WERI-Rb-1 (cell line): ENCODE measurements around the gene IGF1R.
"Not testable (repeated sequence)": the region's sequence is repeated elsewhere in the genome, so short reads cannot be mapped to it uniquely, and the experiment has no call there.

ENCODE experiments used
- DNase-seq: peaks from one replicate; pipeline ENCODE4 v3.0.0-alpha.2; 2020
- H3K27ac ChIP-seq: fragments of 250-450 bp; sonication (Bioruptor Pico); 2 replicates; pipeline ENCODE4 v1.5.1; 2020; ENCODE audit warnings: mild to moderate bottlenecking, moderate library complexity
- H3K27me3 ChIP-seq: fragments of 250-450 bp; sonication (Bioruptor Pico); 2 replicates; pipeline ENCODE4 v1.5.1; 2021; ENCODE audit warnings: mild to moderate bottlenecking, low read depth, moderate library complexity; ENCODE audit not compliant: insufficient read depth, severe bottlenecking
- H3K36me3 ChIP-seq: fragments of 250-450 bp; sonication (Bioruptor Pico); 2 replicates; pipeline ENCODE4 v1.5.1; 2020; ENCODE audit warnings: mild to moderate bottlenecking, moderate library complexity
- H3K4me3 ChIP-seq: 2 replicates; pipeline ENCODE4 v1.5.1; 2011; ENCODE audit warnings: low read depth, mild to moderate bottlenecking, control low read depth, low read length
- H3K9me3 ChIP-seq: fragments of 250-450 bp; sonication (Bioruptor Pico); 2 replicates; pipeline ENCODE4 v1.5.1; 2021; ENCODE audit warnings: mild to moderate bottlenecking, moderate library complexity; ENCODE audit not compliant: severe bottlenecking
- TF ChIP-seq, protein P1 (sequence below): IDR thresholded peaks from 2 replicates; pipeline ENCODE4 v1.5.1; 2011; ENCODE audit warnings: low read depth, mild to moderate bottlenecking, control low read depth, inconsistent platforms, low read length

IGF1R gene

GRCh38 chr15:98611808-98612207 is 36.5 kb upstream of the IGF1R start:
- no peak overlapping the region for H3K27ac ChIP-seq
- no peak overlapping the region for H3K4me3 ChIP-seq
- no peak for DNase-seq
- no peaks in the 10 kb centered on the region for H3K9me3 ChIP-seq
- H3K36me3 ChIP-seq = no peaks in the 10 kb centered on the region
- H3K27me3 ChIP-seq = peaks cover 82% of the 10 kb centered on the region
- TF ChIP-seq, protein P1, sequence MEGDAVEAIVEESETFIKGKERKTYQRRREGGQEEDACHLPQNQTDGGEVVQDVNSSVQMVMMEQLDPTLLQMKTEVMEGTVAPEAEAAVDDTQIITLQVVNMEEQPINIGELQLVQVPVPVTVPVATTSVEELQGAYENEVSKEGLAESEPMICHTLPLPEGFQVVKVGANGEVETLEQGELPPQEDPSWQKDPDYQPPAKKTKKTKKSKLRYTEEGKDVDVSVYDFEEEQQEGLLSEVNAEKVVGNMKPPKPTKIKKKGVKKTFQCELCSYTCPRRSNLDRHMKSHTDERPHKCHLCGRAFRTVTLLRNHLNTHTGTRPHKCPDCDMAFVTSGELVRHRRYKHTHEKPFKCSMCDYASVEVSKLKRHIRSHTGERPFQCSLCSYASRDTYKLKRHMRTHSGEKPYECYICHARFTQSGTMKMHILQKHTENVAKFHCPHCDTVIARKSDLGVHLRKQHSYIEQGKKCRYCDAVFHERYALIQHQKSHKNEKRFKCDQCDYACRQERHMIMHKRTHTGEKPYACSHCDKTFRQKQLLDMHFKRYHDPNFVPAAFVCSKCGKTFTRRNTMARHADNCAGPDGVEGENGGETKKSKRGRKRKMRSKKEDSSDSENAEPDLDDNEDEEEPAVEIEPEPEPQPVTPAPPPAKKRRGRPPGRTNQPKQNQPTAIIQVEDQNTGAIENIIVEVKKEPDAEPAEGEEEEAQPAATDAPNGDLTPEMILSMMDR = no peak

DNA sequence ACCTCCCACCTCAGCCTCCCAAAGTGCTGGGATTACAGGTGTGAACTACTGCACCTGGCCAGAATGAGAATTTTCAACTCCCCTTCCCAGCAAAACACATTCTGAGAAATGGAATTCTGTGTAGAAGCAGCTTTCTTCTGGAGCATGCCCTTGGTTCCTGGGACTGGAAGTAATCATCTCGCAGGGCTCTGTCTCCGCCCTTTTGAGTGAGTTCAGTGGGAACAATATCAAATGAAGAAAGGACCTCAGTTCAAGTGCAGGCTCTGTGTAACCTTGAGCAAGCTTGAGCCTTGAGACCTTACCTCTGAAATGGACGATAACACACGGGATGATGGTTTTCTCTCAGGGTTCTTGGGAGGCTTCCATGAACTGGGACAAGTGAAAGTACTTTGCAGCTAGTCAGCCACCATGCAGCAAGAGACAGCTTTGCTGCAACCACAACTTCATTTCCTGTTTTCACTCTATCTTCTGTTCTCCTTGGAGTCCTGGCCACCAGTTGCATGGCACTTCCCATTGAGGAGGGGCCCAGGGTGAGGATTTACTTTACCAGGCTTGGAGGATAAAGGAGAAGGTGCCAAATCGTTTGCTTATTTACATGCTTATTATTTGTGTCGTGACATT is 35.7 kb upstream of the IGF1R start:
- TF ChIP-seq, protein P1 = no peak
- Histone ChIP-seq H3K27ac (no peak overlapping the region), H3K27me3 (peaks cover 84% of the 10 kb centered on the region), H3K36me3 (no peaks in the 10 kb centered on the region), H3K9me3 (no peaks in the 10 kb centered on the region), H3K4me3 (no peak overlapping the region)
- DNase-seq = no peak

GRCh38 chr15:98614681-98615080 is 33.7 kb upstream of the IGF1R start:
- H3K9me3 ChIP-seq = no peaks in the 10 kb centered on the region
- no peak overlapping the region for H3K4me3 ChIP-seq
- H3K36me3 ChIP-seq = no peaks in the 10 kb centered on the region
- TF ChIP-seq, protein P1 = no peak
- H3K27ac ChIP-seq = no peak overlapping the region
- peaks cover 70% of the 10 kb centered on the region for H3K27me3 ChIP-seq
- DNase-seq = no peak

DNA sequence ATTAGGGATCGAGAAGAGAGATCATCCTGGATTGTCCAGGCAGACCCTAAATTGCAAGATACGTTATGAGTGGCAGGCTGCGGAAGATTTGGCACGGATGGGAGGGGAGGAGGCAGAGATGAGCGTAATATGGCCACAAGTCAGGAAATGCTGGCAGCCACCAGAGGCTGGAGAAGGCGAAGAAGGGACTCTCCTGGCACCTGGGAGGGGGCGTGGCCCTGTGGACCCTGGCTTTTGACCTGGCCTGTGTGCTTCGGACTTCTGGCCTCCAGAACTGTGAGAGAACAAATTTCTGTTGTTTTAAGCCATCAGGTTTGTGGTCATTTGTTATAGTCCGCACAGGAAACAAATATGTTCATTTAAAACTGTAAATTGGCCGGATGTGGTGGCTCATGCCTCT is 31.9 kb upstream of the IGF1R start:
- H3K4me3 ChIP-seq = no peak overlapping the region
- DNase-seq = no peak
- peaks cover 68% of the 10 kb centered on the region for H3K27me3 ChIP-seq
- no peaks in the 10 kb centered on the region for H3K9me3 ChIP-seq
- TF ChIP-seq, protein P1 = no peak
- no peaks in the 10 kb centered on the region for H3K36me3 ChIP-seq
- H3K27ac ChIP-seq = no peak overlapping the region

- H3K9me3 ChIP-seq = no peaks in the 10 kb centered on the region
- H3K27me3 ChIP-seq = peaks cover 67% of the 10 kb centered on the region
- TF ChIP-seq, protein P1 = no peak
- H3K36me3 ChIP-seq = no peaks in the 10 kb centered on the region
- H3K27ac ChIP-seq = no peak overlapping the region
- no peak for DNase-seq
- no peak overlapping the region for H3K4me3 ChIP-seq
Observed at GRCh38 chr15:98617328-98617980, 30.9 kb upstream of the IGF1R start.

DNA sequence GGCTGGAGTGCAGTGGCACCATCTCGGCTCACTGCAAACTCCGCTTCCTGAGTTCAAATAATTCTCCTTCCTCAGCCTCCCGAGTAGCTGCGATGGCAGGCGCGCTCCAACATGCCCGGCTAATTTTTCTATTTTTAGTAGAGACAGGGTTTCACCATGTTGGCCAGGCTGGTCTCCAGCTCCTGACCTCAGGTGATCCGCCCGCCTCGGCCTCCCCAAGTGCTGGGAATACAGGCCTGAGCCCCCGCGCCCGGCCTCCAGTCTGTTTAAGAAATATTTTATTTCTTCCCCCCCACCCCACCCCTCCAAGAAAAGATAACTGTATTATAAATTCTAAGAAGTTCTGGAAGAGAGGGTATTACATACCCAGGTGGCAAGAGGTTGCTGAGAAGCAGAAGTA is 29.8 kb upstream of the IGF1R start:
- DNase-seq, H3K27ac ChIP-seq: not testable (repeated sequence)

More for the DNA sequence above, 29.8 kb upstream of the IGF1R start:
- H3K4me3 ChIP-seq, H3K36me3 ChIP-seq, H3K9me3 ChIP-seq: not testable (repeated sequence)
- H3K27me3 ChIP-seq = peaks cover 68% of the 10 kb centered on the region
